Neutrophil (primary cell): ENCODE measurements around the gene KIF23.

Experiments
- H3K27ac ChIP-seq: fragments of 200-600 bp; sonication (generic); 2 replicates; pipeline ENCODE4 v1.5.1; 2016; ENCODE audit warnings: mild to moderate bottlenecking, moderate library complexity
- H3K27me3 ChIP-seq: fragments of 200-600 bp; sonication (generic); 2 replicates; pipeline ENCODE4 v1.6.0; 2016; ENCODE audit warnings: mild to moderate bottlenecking
- H3K36me3 ChIP-seq: fragments of 200-600 bp; sonication (generic); 2 replicates; pipeline ENCODE4 v1.5.1; 2017
- H3K4me1 ChIP-seq, 2 experiments: fragments of 200-600 bp in 1 of 2; sonication (generic) in 1 of 2; 1 replicate in 1 of 2; 2 replicates in 1 of 2; pipeline versions ENCODE4 v1.5.1 to v1.6.1; 2013 to 2016; ENCODE audit warnings: low read depth in 1 of 2, low read length in 1 of 2, mild to moderate bottlenecking in 1 of 2, moderate library complexity in 1 of 2; ENCODE audit not compliant: control insufficient read depth in 1 of 2, insufficient read depth in 1 of 2
- H3K4me3 ChIP-seq, 2 experiments: fragments of 200-600 bp in 1 of 2; sonication (generic) in 1 of 2; 1 replicate in 1 of 2; 2 replicates in 1 of 2; pipeline ENCODE4 v1.5.1; 2013 to 2016; ENCODE audit warnings: low read depth in 1 of 2, low read length in 1 of 2, mild to moderate bottlenecking in 1 of 2, moderate library complexity in 1 of 2
- H3K9me3 ChIP-seq: fragments of 200-600 bp; sonication (generic); 2 replicates; pipeline ENCODE4 v1.5.1; 2016
- TF ChIP-seq, protein P1 (sequence below): fragments of 200-600 bp; sonication (generic); IDR thresholded peaks from 2 replicates; pipeline ENCODE4 v1.5.1; 2016; ENCODE audit warnings: antibody characterized with exemption

KIF23 gene

DNA sequence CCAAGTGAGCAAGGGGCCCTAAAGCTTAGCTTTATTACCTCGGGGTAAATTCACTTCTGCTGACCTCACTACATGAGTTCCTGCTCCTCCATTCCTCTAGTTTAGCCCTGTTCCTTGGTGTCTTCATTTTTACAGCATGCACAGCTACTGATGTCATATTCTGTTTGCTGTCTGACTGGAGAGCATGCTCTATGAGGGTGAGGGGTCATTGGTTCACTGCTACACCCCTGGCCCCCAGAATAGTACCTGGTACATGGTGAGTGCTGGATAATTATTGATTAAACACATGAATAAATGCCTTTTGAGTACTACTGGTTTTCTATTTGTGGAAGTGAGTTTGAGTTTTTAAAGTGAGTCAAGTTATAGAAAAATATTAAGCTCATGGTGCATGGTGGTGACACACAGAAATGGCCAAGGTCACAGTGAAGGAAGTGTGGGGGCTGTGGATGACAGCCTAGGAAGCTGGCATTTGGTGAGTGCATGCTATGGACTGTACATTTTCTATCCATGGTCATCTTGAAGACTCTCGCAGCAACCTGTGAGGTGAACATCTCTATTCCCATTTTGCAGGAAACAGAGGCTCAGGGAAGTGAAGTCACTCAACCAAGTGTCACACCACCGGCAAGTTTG is 72.4 kb downstream of the KIF23 start:
- Histone ChIP-seq H3K27ac (no peak overlapping the region), H3K4me3 (no peak overlapping the region), H3K27me3 (no peaks in the 10 kb centered on the region), H3K4me1 (no peaks in the 10 kb centered on the region), H3K36me3 (no peaks in the 10 kb centered on the region), H3K9me3 (no peaks in the 10 kb centered on the region)
- TF ChIP-seq, protein P1, sequence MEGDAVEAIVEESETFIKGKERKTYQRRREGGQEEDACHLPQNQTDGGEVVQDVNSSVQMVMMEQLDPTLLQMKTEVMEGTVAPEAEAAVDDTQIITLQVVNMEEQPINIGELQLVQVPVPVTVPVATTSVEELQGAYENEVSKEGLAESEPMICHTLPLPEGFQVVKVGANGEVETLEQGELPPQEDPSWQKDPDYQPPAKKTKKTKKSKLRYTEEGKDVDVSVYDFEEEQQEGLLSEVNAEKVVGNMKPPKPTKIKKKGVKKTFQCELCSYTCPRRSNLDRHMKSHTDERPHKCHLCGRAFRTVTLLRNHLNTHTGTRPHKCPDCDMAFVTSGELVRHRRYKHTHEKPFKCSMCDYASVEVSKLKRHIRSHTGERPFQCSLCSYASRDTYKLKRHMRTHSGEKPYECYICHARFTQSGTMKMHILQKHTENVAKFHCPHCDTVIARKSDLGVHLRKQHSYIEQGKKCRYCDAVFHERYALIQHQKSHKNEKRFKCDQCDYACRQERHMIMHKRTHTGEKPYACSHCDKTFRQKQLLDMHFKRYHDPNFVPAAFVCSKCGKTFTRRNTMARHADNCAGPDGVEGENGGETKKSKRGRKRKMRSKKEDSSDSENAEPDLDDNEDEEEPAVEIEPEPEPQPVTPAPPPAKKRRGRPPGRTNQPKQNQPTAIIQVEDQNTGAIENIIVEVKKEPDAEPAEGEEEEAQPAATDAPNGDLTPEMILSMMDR = no peak

DNA sequence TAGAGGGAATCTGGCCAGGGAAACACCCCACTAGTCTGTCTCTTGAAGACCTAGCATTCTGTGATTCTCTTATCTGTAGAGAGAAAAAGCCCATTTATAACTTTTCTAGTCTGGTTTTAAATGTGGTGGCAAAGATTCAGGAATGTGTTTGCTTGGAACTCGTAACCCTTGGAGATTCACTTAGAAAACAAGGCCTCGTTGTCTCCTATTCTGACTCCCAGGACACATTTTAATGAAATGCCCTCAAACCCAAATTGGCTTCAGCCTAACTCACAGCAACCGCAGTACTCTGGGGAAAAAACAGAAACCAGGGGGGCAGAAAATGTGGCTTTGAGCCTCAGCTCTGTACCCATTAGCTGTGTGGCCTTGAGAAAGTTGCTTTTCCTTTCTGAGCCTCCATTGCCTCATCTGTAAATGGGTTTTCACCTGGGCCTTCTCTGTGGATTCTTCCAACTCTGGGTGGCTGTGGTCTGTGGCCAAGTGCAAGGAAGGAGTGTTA is 75.0 kb downstream of the KIF23 start:
- H3K4me3 ChIP-seq = no peak overlapping the region
- H3K27me3 ChIP-seq = no peaks in the 10 kb centered on the region
- TF ChIP-seq, protein P1 = no peak
- no peaks in the 10 kb centered on the region for H3K36me3 ChIP-seq
- H3K9me3 ChIP-seq = no peaks in the 10 kb centered on the region
- H3K27ac ChIP-seq = no peak overlapping the region
- H3K4me1 ChIP-seq = no peaks in the 10 kb centered on the region

DNA sequence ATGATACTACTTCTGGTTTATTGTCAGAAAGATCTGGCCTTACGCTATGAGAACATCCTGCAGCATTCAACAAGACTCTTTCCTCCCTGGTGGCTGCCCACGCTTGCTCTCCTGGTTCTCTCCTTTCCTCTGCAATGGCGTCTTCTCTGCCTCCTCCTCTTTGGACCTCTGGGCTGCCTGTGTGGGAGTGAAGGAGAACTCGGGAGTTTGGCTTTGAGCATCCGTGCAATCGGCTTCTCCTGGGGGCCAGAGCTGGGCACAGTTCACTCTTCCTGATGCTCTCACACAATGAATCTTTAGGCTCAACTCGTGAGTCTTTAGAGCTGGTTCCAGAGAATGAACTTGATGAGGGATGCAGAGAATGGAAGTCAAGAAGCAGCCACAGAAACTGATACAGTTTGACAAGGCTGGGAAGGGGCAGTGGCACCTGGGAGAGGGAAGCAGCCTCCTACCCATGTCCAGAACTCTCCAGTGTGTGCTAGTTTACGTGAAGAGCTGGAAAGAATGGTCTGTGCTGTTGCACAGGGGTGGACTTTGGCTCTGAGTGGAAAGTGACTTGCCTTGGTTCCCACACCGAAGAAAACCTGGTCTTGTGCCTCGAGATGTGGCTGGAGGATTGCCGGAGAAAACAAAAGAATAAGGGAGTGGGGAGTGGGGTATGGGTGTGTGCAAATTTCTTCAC is 76.3 kb downstream of the KIF23 start:
- Histone ChIP-seq H3K4me1 (no peaks in the 10 kb centered on the region), H3K36me3 (no peaks in the 10 kb centered on the region), H3K4me3 (no peak overlapping the region), H3K27ac (no peak overlapping the region), H3K27me3 (no peaks in the 10 kb centered on the region), H3K9me3 (no peaks in the 10 kb centered on the region)
- TF ChIP-seq, protein P1 = no peak

DNA sequence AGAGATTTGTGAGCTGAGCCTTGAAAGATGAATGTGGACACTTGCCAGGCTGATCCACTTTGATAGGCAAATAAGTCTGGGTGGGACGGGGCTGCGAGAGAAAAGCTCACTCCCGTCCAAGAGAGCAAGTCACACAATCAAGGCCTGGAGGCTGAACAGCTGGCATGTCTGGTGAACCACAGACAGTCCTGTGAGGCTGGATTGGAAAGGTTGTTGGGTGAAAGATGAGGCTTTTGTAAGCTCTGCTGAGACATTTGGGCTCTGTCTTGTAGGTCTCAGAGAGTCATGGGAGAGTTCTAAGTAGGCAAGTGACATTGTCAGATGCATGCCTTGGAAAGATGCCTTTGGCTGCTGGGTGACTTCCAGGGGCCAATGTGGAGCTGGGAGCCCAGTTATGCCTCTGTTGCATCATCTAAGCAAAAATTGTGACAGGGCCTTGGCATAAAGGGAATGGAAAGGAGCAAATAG is 76.9 kb downstream of the KIF23 start:
- no peaks in the 10 kb centered on the region for H3K27me3 ChIP-seq
- no peaks in the 10 kb centered on the region for H3K4me1 ChIP-seq
- TF ChIP-seq, protein P1 = no peak
- no peak overlapping the region for H3K27ac ChIP-seq
- H3K4me3 ChIP-seq = no peak overlapping the region
- no peaks in the 10 kb centered on the region for H3K36me3 ChIP-seq
- no peaks in the 10 kb centered on the region for H3K9me3 ChIP-seq

DNA sequence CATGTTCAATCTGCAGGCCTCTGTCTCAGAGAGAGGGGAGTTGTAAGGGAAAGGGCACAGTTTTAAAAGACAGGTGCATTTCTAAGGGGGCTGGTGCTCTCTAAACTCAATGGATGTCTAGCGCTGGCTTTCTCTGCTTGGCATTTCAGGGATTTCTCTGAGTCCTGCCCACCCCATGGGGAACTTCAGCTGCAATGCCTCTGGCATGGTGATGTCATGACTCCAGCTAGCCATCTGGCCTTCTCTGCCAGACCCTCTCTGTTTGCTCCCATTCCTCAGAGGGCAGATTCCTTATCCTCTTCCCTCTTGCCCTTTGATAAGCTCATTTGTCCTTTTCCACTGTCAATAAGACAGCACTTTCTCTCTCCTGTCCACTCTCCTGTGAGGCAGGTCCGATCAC is 79.3 kb downstream of the KIF23 start:
- Histone ChIP-seq H3K4me3 (no peak overlapping the region), H3K27me3 (no peaks in the 10 kb centered on the region), H3K4me1 (no peaks in the 10 kb centered on the region), H3K9me3 (no peaks in the 10 kb centered on the region), H3K27ac (no peak overlapping the region), H3K36me3 (no peaks in the 10 kb centered on the region)
- TF ChIP-seq, protein P1 = no peak
